GM19455 (cell line): ENCODE data around the gene TRIAP1.

Experiments used
- ATAC-seq: cut with Tn5 transposase; IDR thresholded peaks from one replicate; pipeline ENCODE4 v1.9.1; 2021; ENCODE audit not compliant: unreplicated experiment

Gene TRIAP1

DNA sequence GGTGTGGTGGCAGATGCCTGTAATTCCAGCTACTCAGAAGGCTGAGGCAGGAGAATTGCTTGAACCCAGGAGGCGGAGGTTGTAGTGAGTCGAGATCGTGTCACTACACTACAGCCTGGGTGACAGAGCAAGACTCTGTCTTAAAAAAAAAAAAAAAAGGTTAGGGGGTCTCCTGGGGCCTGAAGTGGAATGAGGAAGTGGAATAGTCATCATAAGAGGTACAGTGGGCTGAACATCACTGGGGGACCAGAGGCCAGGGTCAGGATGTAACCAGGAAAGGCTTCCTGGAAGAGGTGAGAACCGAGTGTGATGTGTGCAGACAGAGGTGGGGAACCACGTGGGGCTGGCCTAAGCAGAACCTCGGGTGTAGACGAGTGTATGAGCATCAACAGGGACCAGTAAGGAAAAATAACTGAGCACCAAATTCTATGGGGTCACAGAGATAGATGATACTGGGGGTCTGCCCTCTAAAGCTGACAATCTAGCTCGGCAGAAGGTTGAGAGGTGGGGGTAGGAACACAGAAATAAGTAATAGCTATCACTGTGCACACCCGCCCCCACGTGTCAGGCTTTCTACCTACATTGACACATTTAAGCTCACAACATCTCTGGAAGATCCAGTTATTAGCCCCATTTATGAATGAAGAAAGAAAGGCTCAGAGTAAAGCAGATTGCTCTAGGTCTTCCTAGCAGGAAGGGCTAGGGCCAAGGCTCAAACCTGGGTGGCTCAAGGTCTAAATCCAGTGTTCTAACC is 13.2 kb downstream of the TRIAP1 start:
- no peak for ATAC-seq

DNA sequence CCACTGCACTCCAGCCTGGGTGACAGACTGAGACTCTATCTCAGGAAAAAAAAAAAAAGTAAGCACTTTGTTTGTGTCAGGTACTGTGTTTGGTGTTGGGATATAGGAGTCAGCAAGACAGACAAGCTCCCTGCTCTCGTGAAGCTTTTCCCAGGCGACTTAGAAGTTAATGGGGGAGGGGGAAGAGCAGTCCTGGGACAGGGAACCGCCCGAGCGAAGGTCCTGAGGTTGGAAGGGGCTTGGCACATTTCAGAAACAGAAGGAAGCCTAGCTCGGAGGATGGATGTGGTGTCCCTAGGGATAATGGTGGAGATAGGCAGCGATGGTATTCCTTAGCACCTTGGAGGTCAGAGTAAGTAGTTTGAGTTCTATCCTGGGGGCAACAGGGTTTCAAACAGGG is 16.8 kb downstream of the TRIAP1 start:
- no peak for ATAC-seq

DNA sequence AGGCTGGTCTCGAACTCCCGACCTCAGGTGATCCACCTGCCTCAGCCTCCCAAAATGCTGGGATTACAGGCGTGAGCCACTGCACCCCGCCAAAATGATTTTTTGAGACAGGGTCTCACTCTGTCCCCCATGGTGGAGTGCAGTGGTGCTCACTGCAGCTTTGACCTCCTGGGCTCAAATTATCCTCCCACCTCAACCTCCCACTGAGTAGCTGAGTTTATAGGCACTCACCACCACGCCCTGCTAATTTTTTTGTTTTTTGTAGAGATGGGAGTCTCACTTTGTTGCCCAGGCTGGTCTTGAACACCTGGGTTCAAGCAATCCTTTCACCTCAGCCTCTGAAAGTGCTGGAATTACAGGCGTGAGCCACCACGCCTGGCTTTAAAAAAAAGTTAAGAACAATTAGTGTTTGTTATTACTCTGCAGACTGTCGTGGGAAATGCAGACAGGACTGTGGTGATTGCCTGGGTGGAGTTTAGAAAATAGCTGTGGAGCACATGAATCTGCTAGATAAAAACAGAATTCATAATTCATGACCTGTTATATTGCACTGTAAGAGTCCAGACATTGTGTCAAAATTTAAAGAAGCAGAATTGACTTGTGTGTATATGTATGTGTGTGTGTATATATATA is 17.5 kb downstream of the TRIAP1 start:
- ATAC-seq = no peak

DNA sequence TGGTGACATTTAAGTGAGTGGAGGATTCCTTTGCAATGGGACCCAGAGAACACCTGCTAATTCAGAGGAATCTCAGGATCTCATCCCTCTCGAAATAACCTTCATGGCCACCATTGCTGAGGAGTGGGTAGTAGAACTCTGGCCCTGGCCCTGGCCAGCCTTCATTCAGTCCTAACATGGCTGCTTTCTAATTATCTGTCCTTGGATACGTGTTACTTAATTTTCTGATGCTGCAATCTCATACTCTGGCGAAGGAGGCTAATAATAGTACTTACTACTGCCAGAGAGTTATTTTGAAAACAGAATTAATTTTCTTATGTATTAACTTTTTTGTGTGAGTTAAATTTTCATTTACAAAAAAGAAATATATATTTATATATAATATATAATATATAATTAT is 20.4 kb downstream of the TRIAP1 start:
- no peak for ATAC-seq

DNA sequence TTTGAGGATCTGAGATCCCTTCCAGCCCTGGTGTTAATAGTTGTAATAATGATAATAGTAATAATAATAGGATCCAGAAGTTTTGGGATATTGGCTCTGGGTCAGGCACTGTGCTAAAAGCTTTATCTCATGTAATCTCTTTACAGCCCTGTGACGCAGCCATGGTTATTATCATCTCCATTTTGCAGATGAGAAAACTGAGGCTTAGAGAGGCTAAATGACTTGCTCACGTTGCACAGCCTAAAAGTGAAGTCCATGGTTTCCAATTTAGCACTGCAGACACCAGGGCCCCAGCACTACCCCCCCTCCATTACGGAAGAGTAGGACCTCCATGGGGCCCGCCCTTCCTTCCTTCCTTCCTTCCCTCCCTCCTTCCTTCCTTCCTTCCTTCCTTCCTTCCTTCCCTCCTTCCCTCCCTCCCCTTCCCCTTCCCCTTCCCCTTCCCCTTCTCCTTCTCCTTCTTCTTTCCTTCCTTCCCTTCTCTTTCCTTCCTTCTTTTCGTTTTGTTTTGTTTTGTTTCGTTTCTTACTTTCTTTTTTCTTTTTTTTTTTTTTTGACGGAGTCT is 23.2 kb downstream of the TRIAP1 start:
- no peak for ATAC-seq

DNA sequence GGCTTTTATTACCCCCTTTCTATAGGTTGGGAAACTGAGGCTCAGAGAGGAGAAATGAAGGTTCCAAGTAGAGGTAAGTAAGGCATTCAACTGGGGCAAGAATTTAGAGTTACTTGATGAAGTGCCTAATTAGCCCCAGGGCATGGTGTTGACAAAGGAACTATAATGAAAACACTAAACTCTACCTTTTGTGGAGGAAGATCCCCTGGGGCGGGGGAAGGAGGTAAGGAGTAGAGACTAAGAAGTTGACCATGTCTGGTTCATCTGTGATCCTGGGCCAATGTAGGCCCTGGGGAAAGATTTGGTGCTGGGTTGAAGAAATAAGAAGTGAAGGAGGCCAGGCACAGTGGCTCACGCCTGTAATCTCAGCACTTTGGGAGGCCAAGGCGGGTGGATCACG is 24.5 kb downstream of the TRIAP1 start:
- ATAC-seq = no peak

DNA sequence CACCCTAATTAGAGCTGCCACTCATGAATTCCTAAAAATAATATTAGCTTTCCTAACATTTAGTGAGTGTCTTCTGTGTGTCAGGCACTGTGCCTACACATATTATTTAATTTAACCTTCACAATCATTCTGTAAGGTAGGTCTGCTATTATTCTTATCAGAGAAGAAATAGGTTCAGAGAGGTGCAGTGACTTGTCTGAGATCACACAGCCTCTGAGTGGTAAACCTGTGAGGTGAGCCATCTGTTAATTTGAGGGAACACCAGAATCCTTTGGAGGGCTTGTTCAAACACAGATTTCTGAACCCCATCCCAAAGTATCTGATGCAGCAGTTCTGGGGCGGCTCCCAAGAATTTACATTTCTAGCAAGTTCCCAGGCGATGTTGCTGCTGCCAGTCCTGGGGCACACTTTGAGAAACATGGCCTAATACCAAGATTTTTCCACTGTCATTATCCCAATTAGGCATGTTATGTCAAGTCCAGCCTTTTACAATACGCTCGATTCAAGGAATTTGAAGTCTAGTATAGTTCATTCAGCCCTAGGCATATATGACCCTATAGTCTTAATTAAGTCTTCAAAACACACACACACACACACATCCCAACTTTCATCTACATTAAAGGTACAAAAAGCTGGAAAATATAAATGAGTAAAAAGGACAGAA is 28.1 kb downstream of the TRIAP1 start:
- no peak for ATAC-seq

DNA sequence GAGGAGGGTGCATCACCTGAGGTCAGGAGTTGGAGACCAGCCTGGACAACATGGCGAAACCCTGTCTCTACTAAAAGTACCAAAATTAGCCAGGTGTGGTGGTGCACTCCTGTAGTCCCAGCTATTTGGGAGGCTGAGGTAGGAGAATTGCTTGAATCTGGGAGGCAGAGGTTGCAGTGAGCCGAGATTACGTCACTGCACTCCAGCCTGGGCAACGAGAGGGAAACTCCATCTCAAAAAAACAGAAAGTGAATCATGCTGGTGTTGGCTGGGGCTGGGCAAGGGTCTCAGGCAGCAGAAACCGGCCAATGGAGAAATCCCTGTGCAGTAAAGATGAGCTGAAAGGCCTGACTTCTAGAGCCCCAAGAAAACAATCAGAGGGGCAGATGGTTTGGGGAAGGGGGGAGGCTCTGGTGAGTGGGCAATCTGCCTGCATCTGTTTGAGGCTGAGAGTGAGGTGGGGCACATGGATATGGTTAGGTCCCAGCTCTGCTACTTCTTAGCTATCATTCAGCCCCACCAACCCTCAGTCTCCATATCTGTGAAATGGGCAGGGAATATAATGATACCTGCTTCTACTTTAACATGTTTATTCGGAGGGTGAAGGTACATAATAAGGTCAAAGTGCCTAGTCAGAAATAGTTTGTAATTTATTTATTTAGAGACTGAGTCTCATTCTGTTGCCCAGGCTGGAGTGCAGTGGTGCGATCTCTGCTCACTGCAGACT is 29.5 kb downstream of the TRIAP1 start:
- ATAC-seq = no peak

DNA sequence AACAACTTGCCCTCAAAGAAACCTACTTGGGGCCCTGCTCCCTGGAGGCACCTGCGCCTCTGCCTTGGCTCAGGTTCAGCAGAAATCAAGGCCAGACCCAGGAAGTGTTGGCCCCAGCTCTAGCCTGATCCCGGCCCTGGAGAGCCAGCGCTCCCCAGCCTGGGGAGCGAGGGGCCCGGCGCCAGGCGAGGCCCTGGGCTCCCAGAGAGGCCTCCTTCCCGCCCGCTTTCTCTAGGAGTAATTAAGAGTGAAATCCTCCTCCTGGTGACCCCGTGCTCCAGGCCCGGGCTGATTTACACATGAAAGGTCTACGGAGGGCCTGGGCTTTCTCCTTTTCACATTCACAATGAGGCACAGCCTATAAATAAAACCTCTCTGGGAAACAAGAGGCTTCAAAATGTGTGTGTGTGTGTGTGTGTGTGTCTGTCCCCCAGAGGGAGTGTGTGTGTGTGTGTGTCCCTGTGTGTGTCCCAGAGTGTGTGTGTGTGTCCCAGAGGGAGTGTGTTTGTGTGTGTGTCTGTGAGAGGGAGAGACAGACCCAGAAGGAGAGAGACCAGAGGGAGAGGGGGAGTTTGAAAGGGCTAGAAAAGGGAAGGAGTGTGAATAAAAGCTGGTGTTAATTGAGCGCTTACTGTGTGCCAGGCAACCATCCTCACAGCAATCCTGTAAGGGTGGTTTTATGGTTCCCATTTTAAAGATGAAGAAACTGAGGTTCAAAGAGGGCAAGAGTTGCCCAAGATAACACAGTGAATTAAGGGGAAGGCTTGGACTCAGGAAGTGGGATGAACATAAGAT is 32.1 kb downstream of the TRIAP1 start:
- ATAC-seq = no peak

DNA sequence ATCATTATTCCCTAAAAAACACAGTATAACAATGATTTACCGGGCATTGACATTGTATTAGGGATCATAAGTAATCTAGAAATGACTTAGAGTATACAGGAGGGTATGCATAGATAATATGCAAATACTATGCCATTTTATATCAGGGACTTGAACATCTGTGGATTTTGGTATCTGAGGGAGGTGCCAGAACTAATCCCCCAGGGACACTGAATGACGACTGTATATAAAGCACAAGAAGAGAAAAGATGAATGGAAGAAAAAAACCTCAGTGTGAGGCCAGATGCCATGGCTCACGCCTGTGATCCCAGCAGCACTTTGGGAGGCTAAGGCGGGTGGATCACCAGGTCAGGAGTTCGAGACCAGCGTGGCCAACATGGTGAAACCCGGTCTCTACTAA is 33.8 kb downstream of the TRIAP1 start:
- ATAC-seq = no peak

DNA sequence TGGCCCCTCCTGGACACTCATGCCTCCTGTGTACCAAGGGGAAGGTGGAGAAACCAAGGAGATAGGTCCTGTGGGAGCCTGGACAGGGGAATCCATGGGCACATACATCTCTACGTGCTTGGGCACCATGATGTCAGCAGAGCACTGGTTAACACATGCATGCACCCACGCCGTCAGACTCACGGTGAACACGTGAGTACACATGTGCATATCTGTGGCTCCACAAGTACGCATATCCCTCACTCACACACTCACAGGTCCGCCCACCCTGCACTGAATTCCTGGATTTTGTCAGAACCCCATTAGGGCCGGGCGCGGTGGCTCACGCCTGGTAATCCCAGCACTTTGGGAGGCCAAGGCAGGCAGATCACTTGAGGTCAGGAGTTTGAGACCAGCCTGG is 37.4 kb downstream of the TRIAP1 start:
- no peak for ATAC-seq

DNA sequence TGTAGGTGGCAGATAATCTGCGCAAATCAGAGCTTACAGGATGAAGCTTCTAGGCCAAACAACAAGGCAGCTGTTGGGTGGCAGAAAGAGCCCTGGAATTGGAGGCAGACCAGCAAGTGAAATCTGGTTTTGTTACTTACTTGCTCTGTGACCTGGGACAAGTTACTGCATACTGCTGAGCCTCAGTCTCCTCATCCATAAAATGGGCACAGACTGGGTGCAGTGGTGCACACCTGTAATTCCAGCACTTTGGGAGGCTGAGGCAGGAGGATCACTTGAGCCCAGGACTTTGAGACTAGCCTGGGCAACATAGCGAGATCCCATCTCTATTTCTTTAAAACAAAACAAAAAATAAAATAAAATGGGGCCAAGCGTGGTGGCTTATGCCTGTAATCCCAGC is 39.6 kb downstream of the TRIAP1 start:
- no peak for ATAC-seq

DNA sequence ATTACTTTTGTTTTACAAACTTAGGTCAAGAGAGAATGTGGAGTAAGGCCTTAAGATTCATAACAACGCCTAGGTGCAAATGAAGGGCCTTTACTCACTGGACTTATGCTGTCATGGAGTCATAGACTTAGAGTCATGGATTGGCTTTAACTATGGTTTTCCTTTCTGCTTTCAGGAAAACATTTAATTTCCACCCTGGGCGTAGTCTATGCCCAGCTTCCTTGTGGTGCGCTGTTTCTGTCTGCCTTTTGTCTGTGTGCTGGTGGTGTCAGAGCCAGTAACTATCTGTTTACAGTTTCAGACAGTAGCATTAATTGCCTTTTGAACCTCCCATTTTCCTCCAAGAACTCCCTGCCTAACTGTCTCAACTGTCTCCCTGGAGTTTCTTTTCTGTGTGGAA is 40.1 kb downstream of the TRIAP1 start:
- no peak for ATAC-seq

DNA sequence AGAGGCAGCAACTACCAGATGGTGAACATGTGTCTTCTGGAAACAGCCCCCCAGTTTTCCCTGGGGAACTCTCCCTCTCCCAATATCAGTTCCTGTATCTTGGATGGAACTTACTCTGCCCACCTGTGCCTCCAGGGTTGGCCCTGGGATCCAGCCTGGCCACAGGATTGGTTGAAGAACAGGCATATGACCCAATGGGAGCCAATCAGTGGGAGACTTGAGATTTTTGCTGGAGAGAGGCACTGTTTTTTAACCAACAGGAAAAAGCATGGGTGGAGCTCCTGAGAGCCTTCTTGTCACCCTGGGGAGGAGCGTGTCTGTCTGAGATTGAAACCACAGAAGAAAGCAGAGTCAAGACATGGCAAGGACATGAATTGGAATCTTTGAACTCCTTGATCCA is 41.9 kb downstream of the TRIAP1 start:
- ATAC-seq = no peak

DNA sequence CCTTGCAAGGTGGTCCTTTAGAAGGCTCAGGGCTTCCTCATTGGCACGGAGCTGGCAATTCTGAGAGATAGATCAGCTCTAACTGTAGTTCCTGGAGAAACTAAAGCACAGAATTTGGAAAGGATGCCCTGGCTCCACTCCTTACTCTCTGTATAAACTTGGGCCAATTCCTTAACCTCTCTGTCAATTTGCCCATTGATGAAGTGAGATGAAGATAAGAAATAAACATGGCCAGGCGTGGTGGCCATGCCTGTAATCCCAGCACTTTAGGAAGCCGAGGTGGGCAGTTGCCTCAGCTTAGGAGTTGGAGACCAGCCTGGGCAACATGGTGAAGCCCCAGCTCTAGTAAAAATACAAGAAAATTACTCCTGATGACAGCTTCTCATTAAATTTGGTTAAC is 42.3 kb downstream of the TRIAP1 start:
- ATAC-seq = no peak

DNA sequence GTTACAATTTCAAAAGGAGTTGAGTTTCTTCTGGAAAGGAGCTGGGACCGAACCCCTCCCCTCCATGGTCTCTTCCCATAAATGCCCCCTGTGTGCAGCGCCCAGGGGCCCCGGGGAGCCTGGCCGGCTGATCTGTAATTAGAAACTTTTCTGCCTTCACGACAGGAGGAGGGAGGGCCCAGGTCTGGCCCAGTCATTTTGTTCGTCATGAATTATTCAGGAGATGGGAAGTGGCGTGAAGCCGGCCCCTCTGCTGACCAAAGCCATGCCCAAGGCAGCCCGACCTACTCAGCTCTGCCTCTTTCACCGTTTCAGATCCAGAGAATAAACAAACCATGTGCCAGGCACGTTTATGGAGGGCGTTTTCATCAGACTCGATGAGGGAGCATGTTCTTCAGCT is 44.0 kb downstream of the TRIAP1 start:
- ATAC-seq = no peak

DNA sequence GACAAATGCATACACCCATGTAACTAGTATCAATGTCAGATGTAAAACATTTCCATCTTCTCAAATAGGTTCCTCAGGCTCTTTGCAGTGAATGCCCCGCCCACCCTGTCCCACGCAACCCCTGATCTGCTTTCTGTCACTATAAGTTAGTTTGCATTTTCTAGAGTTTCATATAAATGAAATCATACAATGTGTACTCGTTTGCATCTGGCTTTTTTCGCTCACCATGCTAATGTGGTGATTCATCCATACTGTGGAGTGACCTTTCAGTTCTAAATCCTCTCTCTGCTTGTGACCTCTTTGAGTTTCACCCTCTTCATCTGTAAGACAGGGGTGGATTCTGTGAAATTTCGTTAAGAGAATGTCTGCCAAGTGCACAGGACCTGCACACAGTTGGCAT is 46.7 kb downstream of the TRIAP1 start:
- no peak for ATAC-seq

DNA sequence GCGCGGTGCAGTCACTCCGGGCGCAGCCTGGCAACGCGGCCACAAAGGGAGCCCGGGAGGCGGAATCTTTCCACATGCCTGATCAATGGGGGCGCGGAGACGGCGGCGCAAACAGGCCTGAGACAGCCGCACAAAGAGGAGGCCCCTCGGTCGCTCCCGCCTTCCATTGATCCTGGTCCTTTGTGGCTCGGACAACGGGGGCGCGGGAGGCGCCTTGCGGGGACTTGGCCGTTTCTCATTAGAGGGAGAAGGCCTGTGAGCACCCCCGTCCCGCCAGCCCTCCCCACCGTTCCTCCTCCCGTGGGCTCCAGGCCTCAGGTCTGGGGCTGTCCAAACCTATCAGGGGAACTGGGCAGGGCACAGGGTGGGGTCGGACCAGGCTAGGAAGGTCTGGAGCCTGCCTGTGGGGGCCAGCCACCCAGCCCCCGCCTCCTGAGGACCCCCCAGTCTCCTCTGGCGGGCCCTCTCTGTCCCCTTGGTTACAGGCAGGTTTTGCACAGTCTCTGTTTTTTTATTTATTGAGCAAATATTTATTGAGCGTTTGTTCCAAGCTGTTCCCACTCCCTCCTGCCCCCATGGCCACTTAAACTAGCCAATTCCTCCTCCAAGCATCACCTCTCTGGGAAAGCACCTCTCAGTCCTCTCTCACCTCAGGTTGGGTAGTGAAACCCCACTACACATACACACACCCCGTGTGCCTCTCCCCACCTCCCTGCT is 48.2 kb downstream of the TRIAP1 start:
- ATAC-seq = no peak

DNA sequence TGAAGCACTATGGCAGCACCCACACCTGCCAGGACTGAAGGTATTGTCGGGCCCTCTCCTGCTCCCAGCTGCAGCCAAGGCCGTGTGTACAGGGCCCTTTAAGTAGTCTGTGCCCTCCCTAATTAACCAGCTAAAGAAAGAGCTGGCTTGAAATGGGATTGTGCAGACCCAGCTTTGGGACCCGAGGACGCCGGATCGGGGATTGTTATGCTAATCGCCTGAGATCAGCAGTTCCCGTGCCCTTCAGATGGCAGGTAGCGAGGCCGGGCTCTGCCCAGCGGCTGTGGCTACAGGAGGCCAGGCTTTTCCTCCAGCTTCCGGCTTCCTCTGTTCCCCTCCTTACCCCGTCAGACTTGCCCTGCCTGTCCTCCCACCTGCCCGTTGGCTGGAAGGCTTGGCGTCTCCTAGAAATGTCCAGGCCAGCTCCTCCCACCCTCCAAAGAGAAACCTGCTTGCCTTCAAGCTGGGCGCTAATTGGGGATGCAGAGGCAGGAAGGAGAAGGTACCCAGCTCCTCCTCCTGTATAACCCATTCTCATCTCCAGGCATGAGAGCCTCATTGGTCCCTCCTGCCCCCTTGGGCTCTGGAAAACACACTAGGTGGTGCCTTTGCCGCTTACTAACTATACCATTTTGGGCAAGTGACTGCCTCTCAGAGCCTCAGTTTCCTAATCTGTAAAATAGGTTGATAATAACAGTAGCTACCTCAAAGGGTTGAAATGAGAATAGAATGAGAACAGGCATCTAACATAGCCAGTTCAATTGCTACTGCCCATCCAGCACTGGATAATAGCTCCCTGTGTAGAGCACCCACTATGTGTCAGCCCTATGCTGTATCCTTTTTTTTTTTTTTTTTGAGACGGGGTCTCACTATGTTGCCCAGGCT is 51.5 kb downstream of the TRIAP1 start:
- no peak for ATAC-seq
